ENCODE results near the gene GPLD1. TPM values are rescaled to one million over a fixed set of nuclear protein-coding genes. Genes with fewer than 3 reads are reported as not detected.

GPLD1 gene
- total RNA-seq, 1 donor from 2014 or later = 3.5 TPM

- Histone ChIP-seq H3K27me3 (no peaks in the 10 kb centered on the region), H3K4me1 (peaks cover 0 to 10% of the 10 kb centered on the region in 2 donors), H3K27ac (no peak overlapping the region), H3K4me3 (no peak overlapping the region), H3K9me3 (no peaks in the 10 kb centered on the region), H3K36me3 (peaks cover 0 to 5% of the 10 kb centered on the region in 2 donors)
- intact Hi-C loops (cut with DNase I) = no loop called here
- no peak for DNase-seq (ENCODE audit: low spot score in 2 of 2)
- TF ChIP-seq CTCF (IDR thresholded peaks at IDR 0.05) = no peak
Observed at GRCh38 chr6:24460966-24461365, 28.4 kb downstream of the GPLD1 start.

GRCh38 chr6:24458941-24459340 lies 30.4 kb downstream of the GPLD1 start:
- no peak for TF ChIP-seq CTCF (IDR thresholded peaks at IDR 0.05)
- Histone ChIP-seq H3K27me3 (no peaks in the 10 kb centered on the region), H3K36me3 (peaks cover 0 to 6% of the 10 kb centered on the region in 2 donors), H3K9me3 (no peaks in the 10 kb centered on the region), H3K4me1 (peaks cover 0 to 2% of the 10 kb centered on the region in 2 donors), H3K27ac (no peak overlapping the region), H3K4me3 (no peak overlapping the region)
- intact Hi-C loops (cut with DNase I) = no loop called here
- DNase-seq (ENCODE audit: low spot score in 2 of 2) = no peak

DNA sequence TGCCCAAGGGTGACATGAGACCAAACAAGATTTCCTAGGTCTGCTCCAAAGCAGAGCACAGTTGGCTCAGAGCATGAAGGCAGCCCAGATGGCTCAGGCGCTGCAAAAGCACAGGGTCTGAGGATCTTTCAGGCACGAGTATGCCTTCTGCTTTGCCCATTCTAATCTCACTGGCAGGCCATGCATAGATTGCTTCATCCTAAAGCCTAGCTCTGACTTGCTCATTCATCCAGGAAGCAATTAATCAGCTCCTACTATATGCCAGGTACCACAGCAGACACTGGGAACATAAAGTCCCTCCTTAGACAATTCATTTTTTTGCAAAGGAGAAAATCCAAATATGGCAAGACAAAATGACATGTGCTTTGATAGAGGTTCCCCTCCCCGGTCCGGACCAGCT lies 31.2 kb downstream of the GPLD1 start:
- no peak for TF ChIP-seq CTCF (IDR thresholded peaks at IDR 0.05)
- intact Hi-C loops (cut with DNase I) = no loop called here
- H3K4me1 ChIP-seq = no peaks in the 10 kb centered on the region
- H3K9me3 ChIP-seq = no peaks in the 10 kb centered on the region
- no peak for DNase-seq (ENCODE audit: low spot score in 2 of 2)
- H3K36me3 ChIP-seq = peaks cover 0 to 6% of the 10 kb centered on the region in 2 donors
- H3K4me3 ChIP-seq = no peak overlapping the region
- no peak overlapping the region for H3K27ac ChIP-seq
- no peaks in the 10 kb centered on the region for H3K27me3 ChIP-seq

- no peak for DNase-seq (ENCODE audit: low spot score in 2 of 2)
- intact Hi-C loops (cut with DNase I) = no loop called here
Observed at GRCh38 chr6:24455061-24455460, 34.3 kb downstream of the GPLD1 start.

DNA sequence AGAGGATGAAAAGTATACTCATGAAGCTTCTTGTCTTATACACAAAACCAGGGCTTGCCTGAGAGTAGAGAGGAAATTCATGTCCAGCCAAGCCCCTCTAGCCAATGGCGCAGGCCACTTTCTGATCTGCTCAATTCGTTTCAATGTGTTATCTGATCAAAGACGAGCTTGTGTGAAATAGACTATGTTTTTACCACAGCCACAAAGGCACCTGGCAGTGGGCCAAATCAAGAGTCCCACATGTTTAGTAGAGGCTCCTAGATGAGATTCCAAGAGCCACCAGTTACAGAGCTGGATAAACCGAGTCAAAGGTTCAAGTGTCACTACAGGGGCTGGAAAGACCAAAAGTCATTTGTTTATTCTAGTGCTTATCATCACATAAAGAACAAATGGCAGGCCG lies 34.9 kb downstream of the GPLD1 start:
- TF ChIP-seq CTCF (IDR thresholded peaks at IDR 0.05) = no peak

More at GRCh38 chr6:24455061-24455460, 34.3 kb downstream of the GPLD1 start:
- H3K27ac ChIP-seq = no peak overlapping the region
- no peaks in the 10 kb centered on the region for H3K27me3 ChIP-seq
- H3K9me3 ChIP-seq = no peaks in the 10 kb centered on the region
- H3K4me3 ChIP-seq = no peak overlapping the region
- H3K36me3 ChIP-seq = peaks cover 0 to 6% of the 10 kb centered on the region in 2 donors
- H3K4me1 ChIP-seq = no peaks in the 10 kb centered on the region
- no peak for TF ChIP-seq CTCF (IDR thresholded peaks at IDR 0.05)

GRCh38 chr6:24453921-24454320 lies 35.5 kb downstream of the GPLD1 start:
- no peak overlapping the region for H3K4me3 ChIP-seq
- intact Hi-C loops (cut with DNase I) = no loop called here
- H3K9me3 ChIP-seq = no peaks in the 10 kb centered on the region
- H3K27ac ChIP-seq = no peak overlapping the region
- no peaks in the 10 kb centered on the region for H3K27me3 ChIP-seq
- H3K36me3 ChIP-seq = peaks cover 0 to 6% of the 10 kb centered on the region in 2 donors
- no peak for TF ChIP-seq CTCF (IDR thresholded peaks at IDR 0.05)
- no peaks in the 10 kb centered on the region for H3K4me1 ChIP-seq
- no peak for DNase-seq (ENCODE audit: low spot score in 2 of 2)

More for the DNA sequence above, 34.9 kb downstream of the GPLD1 start:
- H3K4me1 ChIP-seq = no peaks in the 10 kb centered on the region
- no peak for DNase-seq (ENCODE audit: low spot score in 2 of 2)
- peaks cover 0 to 6% of the 10 kb centered on the region in 2 donors for H3K36me3 ChIP-seq
- H3K9me3 ChIP-seq = no peaks in the 10 kb centered on the region
- intact Hi-C loops (cut with DNase I) = no loop called here
- no peaks in the 10 kb centered on the region for H3K27me3 ChIP-seq
- no peak overlapping the region for H3K4me3 ChIP-seq
- no peak overlapping the region for H3K27ac ChIP-seq
